HEK293 (cell line): Measurements from ENCODE around the gene KBTBD8.

Experiments used
- GLI4 ChIP-seq: fragments of 450-650 bp; formaldehyde crosslinking; IDR thresholded peaks from 2 replicates; pipeline ENCODE4 v1.5.1; 2016; ENCODE audit warnings: missing biosample characterization, missing genetic modification characterization
- SP2 ChIP-seq: fragments of 450-650 bp; formaldehyde crosslinking; IDR thresholded peaks from 2 replicates; pipeline ENCODE4 v1.5.1; 2016; ENCODE audit warnings: missing biosample characterization, missing genetic modification characterization
- ZFP3 ChIP-seq: fragments of 450-650 bp; formaldehyde crosslinking; IDR thresholded peaks from 2 replicates; pipeline ENCODE4 v1.5.1; 2016; ENCODE audit warnings: low read depth, missing biosample characterization, missing genetic modification characterization
- TF ChIP-seq, protein P1 (sequence below): fragments of 450-650 bp; formaldehyde crosslinking; IDR thresholded peaks from 2 replicates; pipeline ENCODE4 v1.5.1; 2016; ENCODE audit warnings: missing biosample characterization, missing genetic modification characterization
- TF ChIP-seq, protein P2 (sequence below): fragments of 450-650 bp; formaldehyde crosslinking; IDR thresholded peaks from 2 replicates; pipeline ENCODE4 v1.5.1; 2016; ENCODE audit warnings: missing biosample characterization, missing genetic modification characterization

DNA sequence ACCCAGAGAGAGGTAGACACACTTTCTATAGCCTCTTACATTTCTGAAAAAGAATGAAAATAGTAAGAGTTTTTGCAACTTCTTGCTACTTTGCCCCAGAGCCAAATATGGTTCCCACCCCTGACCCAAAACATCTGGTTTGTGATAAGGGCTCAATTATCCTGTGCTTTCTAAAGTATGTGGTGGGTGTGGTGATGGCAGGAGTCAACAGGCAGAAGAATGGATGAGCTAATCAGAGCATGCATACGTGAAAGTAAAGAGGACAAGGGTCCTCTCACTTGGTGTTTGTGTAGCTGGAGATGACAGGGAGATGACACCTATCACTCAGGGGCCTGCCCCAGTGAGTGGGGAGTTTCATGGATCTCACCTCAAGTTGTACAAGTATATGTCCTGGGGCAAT is 19.1 kb downstream of the KBTBD8 start:
- no peak for TF ChIP-seq SP2
- TF ChIP-seq ZFP3 (tag by site-specific recombination): no peak
- TF ChIP-seq GLI4 (tag by site-specific recombination): no peak
- TF ChIP-seq, protein P1, sequence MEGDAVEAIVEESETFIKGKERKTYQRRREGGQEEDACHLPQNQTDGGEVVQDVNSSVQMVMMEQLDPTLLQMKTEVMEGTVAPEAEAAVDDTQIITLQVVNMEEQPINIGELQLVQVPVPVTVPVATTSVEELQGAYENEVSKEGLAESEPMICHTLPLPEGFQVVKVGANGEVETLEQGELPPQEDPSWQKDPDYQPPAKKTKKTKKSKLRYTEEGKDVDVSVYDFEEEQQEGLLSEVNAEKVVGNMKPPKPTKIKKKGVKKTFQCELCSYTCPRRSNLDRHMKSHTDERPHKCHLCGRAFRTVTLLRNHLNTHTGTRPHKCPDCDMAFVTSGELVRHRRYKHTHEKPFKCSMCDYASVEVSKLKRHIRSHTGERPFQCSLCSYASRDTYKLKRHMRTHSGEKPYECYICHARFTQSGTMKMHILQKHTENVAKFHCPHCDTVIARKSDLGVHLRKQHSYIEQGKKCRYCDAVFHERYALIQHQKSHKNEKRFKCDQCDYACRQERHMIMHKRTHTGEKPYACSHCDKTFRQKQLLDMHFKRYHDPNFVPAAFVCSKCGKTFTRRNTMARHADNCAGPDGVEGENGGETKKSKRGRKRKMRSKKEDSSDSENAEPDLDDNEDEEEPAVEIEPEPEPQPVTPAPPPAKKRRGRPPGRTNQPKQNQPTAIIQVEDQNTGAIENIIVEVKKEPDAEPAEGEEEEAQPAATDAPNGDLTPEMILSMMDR (tag by site-specific recombination): no peak
- TF ChIP-seq, protein P2, sequence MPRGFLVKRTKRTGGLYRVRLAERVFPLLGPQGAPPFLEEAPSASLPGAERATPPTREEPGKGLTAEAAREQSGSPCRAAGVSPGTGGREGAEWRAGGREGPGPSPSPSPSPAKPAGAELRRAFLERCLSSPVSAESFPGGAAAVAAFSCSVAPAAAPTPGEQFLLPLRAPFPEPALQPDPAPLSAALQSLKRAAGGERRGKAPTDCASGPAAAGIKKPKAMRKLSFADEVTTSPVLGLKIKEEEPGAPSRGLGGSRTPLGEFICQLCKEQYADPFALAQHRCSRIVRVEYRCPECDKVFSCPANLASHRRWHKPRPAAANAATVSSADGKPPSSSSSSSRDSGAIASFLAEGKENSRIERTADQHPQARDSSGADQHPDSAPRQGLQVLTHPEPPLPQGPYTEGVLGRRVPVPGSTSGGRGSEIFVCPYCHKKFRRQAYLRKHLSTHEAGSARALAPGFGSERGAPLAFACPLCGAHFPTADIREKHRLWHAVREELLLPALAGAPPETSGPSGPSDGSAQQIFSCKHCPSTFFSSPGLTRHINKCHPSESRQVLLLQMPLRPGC (tag by site-specific recombination): no peak
